Kidney (tissue), 14 donors: ENCODE results near the gene EGR2. TPM values are rescaled to one million over a fixed set of nuclear protein-coding genes. Genes with fewer than 3 reads are reported as not detected.

Experiments used
- DNase-seq, 5 donors: peaks; one replicate each; pipeline ENCODE4 v3.0.0-alpha.2; 2013 to 2020
- FAIRE-seq: peaks from 2 replicates; lab custom pipeline; 2012; peaks lifted over from hg19 to GRCh38; lab: Jason Lieb, UNC
- H3K27ac ChIP-seq, 2 donors: one replicate each; pipeline ENCODE4 v1.7.0; 2013; ENCODE audit warnings: low read depth in 2 of 2, low read length in 2 of 2, inconsistent platforms in 1 of 2
- H3K27me3 ChIP-seq: one replicate; pipeline ENCODE4 v1.7.1; 2013; ENCODE audit warnings: low read length, inconsistent platforms; ENCODE audit not compliant: control insufficient read depth, insufficient read depth
- H3K36me3 ChIP-seq, 3 donors: one replicate each; pipeline versions ENCODE4 v1.7.0 to v1.7.1; 2013; ENCODE audit warnings: low read length in 3 of 3, control low read depth in 1 of 3, inconsistent platforms in 1 of 3; ENCODE audit not compliant: insufficient read depth in 3 of 3, control insufficient read depth in 2 of 3
- H3K4me1 ChIP-seq, 3 donors: one replicate each; pipeline versions ENCODE4 v1.7.0 to v1.7.1; 2013; ENCODE audit warnings: low read length in 3 of 3, inconsistent platforms in 1 of 3, low read depth in 1 of 3; ENCODE audit not compliant: control insufficient read depth in 2 of 3, insufficient read depth in 2 of 3
- H3K4me3 ChIP-seq, 3 donors: one replicate each; pipeline versions ENCODE4 v1.7.0 to v1.8.1; 2013; ENCODE audit warnings: low read length in 3 of 3, control low read depth in 1 of 3, inconsistent platforms in 1 of 3
- H3K9ac ChIP-seq, 3 donors: one replicate each; pipeline versions ENCODE4 v1.7.0 to v1.7.1; 2013; ENCODE audit warnings: low read length in 3 of 3, control low read depth in 1 of 3, inconsistent platforms in 1 of 3
- H3K9me3 ChIP-seq, 3 donors: one replicate each; pipeline versions ENCODE4 v1.7.0 to v1.7.1; 2013; ENCODE audit warnings: low read length in 3 of 3, control low read depth in 1 of 3, inconsistent platforms in 1 of 3; ENCODE audit not compliant: control insufficient read depth in 2 of 3, insufficient read depth in 1 of 3
- intact Hi-C: fragments of 100-400 bp; cut with DNase I; formaldehyde crosslinking; loops from one replicate; pipeline ENCODE4 v1.11.1; 2022
- polyA plus RNA-seq: library from polyadenylated mRNA; stranded (reverse); fragments of 350-450 nt; fragmentation: Illumina TruSeq; extraction: RNeasy Lipid Tissue Mini Kit (QIAGEN cat#74804); gene quantifications from one replicate; pipeline ENCODE4 v1.2.3, GENCODE V29; 2014; ENCODE audit warnings: low read depth, low replicate concordance; ENCODE audit not compliant: insufficient read depth
- total RNA-seq: library from RNA; stranded (reverse); fragmentation: NEBNext Ultra II Directional; extraction: Animal tissue kit (Norgen Biotek cat#: 25700); gene quantifications from one replicate; pipeline ENCODE4 v1.2.1, GENCODE V29; 2021
- TF ChIP-seq, protein P1 (sequence below): IDR thresholded peaks from 3 replicates; pipeline ENCODE4 v1.5.1; 2012; ENCODE audit warnings: mild to moderate bottlenecking, moderate library complexity, borderline replicate concordance; ENCODE audit not compliant: insufficient read depth; ENCODE audit errors: extremely low read depth
- donor health status: control.
- donor health status: control.
- donor health status: control.
- donor health status: control.
- donor health status: control.
- donor health status: DM: yes; HTN: yes; CAD: no.
- donor health status: Normal renal cell carcinoma (clear cell type).

The EGR2 gene
- total and polyA plus RNA-seq, 2 donors from 2014 or later: 0.30 to 1.6 TPM

DNA sequence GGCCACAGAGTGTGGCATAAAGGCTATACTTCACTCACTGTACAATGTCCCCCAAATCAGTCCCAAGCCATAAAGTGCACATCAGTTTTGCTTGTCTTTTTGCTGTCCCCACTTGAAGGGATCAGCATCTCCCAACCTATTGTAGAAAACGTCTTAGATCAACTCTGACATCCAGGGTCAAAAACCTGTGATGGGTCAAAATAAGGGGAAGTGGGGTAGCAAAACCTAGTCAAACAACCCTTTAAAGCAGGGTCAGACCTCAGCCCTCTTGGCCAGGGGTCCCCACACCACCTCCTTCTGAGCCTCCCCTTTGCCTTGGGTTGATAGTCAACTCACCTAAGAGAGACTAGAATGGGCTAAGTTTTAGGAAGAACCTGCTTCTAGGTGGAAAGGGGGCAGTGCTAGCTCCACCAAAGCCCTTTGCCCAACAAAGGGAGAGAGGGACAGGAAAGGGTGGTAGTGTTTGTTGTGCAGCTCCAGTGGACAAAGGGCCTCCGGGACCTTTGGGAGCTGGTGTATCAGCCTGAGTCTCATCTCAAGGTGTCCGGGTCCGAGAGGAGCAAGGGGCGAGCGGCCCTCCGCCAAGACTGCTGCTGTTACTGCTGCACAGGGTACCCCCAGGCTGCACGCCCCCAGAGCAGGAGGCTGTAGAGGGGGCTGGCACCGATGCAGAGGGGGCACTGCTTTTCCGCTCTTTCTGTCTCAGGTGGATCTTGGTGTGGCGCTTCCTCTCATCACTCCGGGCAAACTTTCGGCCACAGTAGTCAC, 3.3 kb downstream of the EGR2 start:
- DNase-seq (peak in 1 of 5 donors; percentile 52), FAIRE-seq (no peak)
- H3K27ac ChIP-seq: no peak overlapping the region
- TF ChIP-seq, protein P1, sequence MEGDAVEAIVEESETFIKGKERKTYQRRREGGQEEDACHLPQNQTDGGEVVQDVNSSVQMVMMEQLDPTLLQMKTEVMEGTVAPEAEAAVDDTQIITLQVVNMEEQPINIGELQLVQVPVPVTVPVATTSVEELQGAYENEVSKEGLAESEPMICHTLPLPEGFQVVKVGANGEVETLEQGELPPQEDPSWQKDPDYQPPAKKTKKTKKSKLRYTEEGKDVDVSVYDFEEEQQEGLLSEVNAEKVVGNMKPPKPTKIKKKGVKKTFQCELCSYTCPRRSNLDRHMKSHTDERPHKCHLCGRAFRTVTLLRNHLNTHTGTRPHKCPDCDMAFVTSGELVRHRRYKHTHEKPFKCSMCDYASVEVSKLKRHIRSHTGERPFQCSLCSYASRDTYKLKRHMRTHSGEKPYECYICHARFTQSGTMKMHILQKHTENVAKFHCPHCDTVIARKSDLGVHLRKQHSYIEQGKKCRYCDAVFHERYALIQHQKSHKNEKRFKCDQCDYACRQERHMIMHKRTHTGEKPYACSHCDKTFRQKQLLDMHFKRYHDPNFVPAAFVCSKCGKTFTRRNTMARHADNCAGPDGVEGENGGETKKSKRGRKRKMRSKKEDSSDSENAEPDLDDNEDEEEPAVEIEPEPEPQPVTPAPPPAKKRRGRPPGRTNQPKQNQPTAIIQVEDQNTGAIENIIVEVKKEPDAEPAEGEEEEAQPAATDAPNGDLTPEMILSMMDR: no peak
- H3K4me3 ChIP-seq: no peak overlapping the region
- H3K27me3 ChIP-seq: peaks cover 11% of the 10 kb centered on the region
- no peaks in the 10 kb centered on the region for H3K36me3 ChIP-seq
- H3K4me1 ChIP-seq: peaks cover 0 to 12% (median 3%) of the 10 kb centered on the region in 3 donors
- H3K9ac ChIP-seq: no peak overlapping the region
- H3K9me3 ChIP-seq: no peaks in the 10 kb centered on the region
- intact Hi-C loops: no loop called here

DNA sequence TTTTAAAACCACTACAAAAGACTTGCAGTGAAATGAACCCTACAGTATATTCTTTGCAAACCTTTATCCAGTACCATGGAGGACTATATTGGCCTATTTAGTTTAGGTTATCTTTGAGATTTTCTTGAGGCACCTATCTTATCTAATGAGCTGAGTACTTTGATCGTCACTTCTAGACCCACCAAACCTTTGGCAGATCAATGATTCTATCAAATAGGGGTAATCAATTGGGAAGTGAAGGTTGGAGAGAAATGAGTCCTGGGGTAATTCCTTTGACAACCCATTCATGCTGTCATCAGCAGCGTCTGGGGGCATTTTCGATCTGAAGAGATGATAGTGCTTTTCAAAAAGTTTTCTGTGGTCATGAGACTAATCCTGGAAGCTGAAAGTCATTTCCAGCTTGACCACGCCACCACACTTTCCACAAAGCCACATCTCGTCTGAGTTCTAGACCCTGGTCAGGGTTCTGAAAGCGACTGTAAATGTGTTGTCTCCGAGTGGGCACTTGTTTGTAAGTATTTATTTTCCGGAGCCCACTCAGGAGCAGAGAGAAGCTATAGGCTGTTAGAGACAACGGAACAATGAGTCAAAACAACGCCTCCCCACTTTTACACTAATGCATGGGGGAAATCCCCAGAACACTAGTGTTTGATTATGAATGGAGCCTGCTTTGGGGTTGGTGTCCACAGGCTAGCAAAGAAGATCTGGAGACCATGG, 4.8 kb downstream of the EGR2 start:
- no peak overlapping the region for H3K27ac ChIP-seq

GRCh38 chr10:62810156-62810902, 5.8 kb downstream of the EGR2 start:
- H3K4me3 ChIP-seq: no peak overlapping the region
- TF ChIP-seq, protein P1: no peak
- intact Hi-C loops: no loop called here
- DNase-seq (no peak), FAIRE-seq (no peak)
- H3K27me3 ChIP-seq: peaks cover 11% of the 10 kb centered on the region
- peaks cover 2 to 16% (median 9%) of the 10 kb centered on the region in 3 donors for H3K4me1 ChIP-seq
- no peak overlapping the region for H3K9ac ChIP-seq
- H3K9me3 ChIP-seq: no peaks in the 10 kb centered on the region
- no peak overlapping the region for H3K27ac ChIP-seq
- H3K36me3 ChIP-seq: no peaks in the 10 kb centered on the region

More for the DNA sequence above, 4.8 kb downstream of the EGR2 start:
- no peak for FAIRE-seq
- intact Hi-C loops: no loop called here
- H3K36me3 ChIP-seq: no peaks in the 10 kb centered on the region
- DNase-seq: no peak
- H3K9ac ChIP-seq: no peak overlapping the region
- peaks cover under 1 to 18% (median 9%) of the 10 kb centered on the region in 3 donors for H3K4me1 ChIP-seq
- no peaks in the 10 kb centered on the region for H3K9me3 ChIP-seq
- H3K27me3 ChIP-seq: peaks cover 11% of the 10 kb centered on the region
- TF ChIP-seq, protein P1: no peak
- H3K4me3 ChIP-seq: no peak overlapping the region
